GM12878 (cell line): Measurements from ENCODE around the gene HHIP. TPM values are rescaled to one million over a fixed set of nuclear protein-coding genes. Genes with fewer than 3 reads are reported as not detected.

Experiments
- ATAC-seq: fragments of 200-7000 bp; cut with Tn5 transposase; 3 replicates; pipeline ENCODE4 v1.9.1; 2020; ENCODE audit warnings: mild to moderate bottlenecking, moderate library complexity
- BruUV-seq: library from RNA; stranded (reverse); fragments of 400-500 nt; replicated peaks from 2 replicates; lab custom pipeline; 2021; lab: Mats Ljungman, UMichigan
- CTCF ChIA-PET: fragments of 300-600 bp; sonication (Branson Sonifier 250); formaldehyde crosslinking; extraction: SDS; loops from one replicate; lab custom pipeline; 2021; ENCODE audit warnings: inconsistent platforms; lab: Yijun Ruan, JAX
- POLR2A ChIA-PET: fragments of 350-600 bp; formaldehyde crosslinking; extraction: SDS; loops from one replicate; lab custom pipeline; 2021; ENCODE audit warnings: inconsistent platforms; lab: Charles Lee
- RAD21 ChIA-PET: fragments of 300-600 bp; sonication (Branson Sonifier 250); formaldehyde crosslinking; loops from one replicate; lab custom pipeline; 2023; ENCODE audit warnings: antibody characterized with exemption; ENCODE audit not compliant: unreplicated experiment; lab: Charles Lee
- SMC1A ChIA-PET: fragments of 300-600 bp; sonication (Branson Sonifier 250); formaldehyde crosslinking; loops from one replicate; lab custom pipeline; 2023; ENCODE audit not compliant: unreplicated experiment, uncharacterized antibody; lab: Charles Lee
- DNase-seq: peaks from one replicate; pipeline ENCODE4 v3.0.0-alpha.2; 2011; ENCODE audit warnings: low read depth, low spot score
- FAIRE-seq: peaks from 3 replicates; lab custom pipeline; 2011; peaks lifted over from hg19 to GRCh38; lab: Jason Lieb, UNC
- H2AFZ ChIP-seq: 2 replicates; pipeline ENCODE4 v1.6.0; 2011; ENCODE audit warnings: low read depth, low read length, control low read depth; ENCODE audit not compliant: control insufficient read depth
- H3K27ac ChIP-seq: 2 replicates; pipeline ENCODE4 v1.5.1; 2011; ENCODE audit warnings: control low read depth; ENCODE audit not compliant: control insufficient read depth, insufficient read depth
- H3K27me3 ChIP-seq, 2 experiments: replicated peaks in 1 of 2; 2 replicates each; pipeline versions ENCODE4 v1.6.0 to v1.6.1; 2011; ENCODE audit warnings: low read length in 1 of 2; ENCODE audit not compliant: control insufficient read depth in 2 of 2, insufficient read depth in 2 of 2
- H3K36me3 ChIP-seq, 2 experiments: 2 replicates each; pipeline ENCODE4 v1.5.1; 2011; ENCODE audit warnings: low read length in 1 of 2; ENCODE audit not compliant: control insufficient read depth in 2 of 2, insufficient read depth in 2 of 2
- H3K4me1 ChIP-seq: 2 replicates; pipeline ENCODE4 v1.6.1; 2011; ENCODE audit warnings: mild to moderate bottlenecking, low read length, moderate library complexity, mixed read lengths; ENCODE audit not compliant: control insufficient read depth, insufficient read depth
- H3K4me2 ChIP-seq: 2 replicates; pipeline ENCODE4 v1.6.0; 2011; ENCODE audit warnings: control low read depth; ENCODE audit not compliant: control insufficient read depth, insufficient read depth
- H3K4me3 ChIP-seq: fragments of 200-600 bp; sonication (generic); 2 replicates; pipeline ENCODE4 v1.5.1; 2016
- H3K79me2 ChIP-seq: 2 replicates; pipeline ENCODE4 v1.6.0; 2011; ENCODE audit warnings: low read length; ENCODE audit not compliant: control insufficient read depth, insufficient read depth
- H3K9ac ChIP-seq: 2 replicates; pipeline ENCODE4 v1.8.0; 2011; ENCODE audit warnings: low read length, control low read depth, mixed read lengths; ENCODE audit not compliant: control insufficient read depth, insufficient read depth
- H3K9me3 ChIP-seq: replicated peaks from 3 replicates; pipeline ENCODE4 v1.5.1; 2011; ENCODE audit warnings: mild to moderate bottlenecking, low read length; ENCODE audit not compliant: control insufficient read depth, insufficient read depth
- H4K20me1 ChIP-seq: 2 replicates; pipeline ENCODE4 v1.6.0; 2011; ENCODE audit not compliant: control insufficient read depth, insufficient read depth
- CBFB ChIP-seq: IDR thresholded peaks from 2 replicates; pipeline ENCODE4 v1.6.1; 2016; ENCODE audit warnings: antibody characterized with exemption, low read depth
- CEBPZ ChIP-seq: fragments of 150-350 bp; IDR thresholded peaks from 2 replicates; pipeline ENCODE4 v1.6.1; 2016; ENCODE audit warnings: low read depth, low read length
- DPF2 ChIP-seq: fragments of 450-650 bp; IDR thresholded peaks from 2 replicates; pipeline ENCODE4 v1.6.1; 2017; ENCODE audit warnings: mild to moderate bottlenecking
- IRF3 ChIP-seq: fragments of 450-650 bp; IDR thresholded peaks from 2 replicates; pipeline ENCODE4 v1.6.1; 2014; ENCODE audit warnings: mild to moderate bottlenecking
- JUND ChIP-seq: IDR thresholded peaks from 2 replicates; pipeline ENCODE4 v1.6.1; 2012; ENCODE audit warnings: low read depth, mild to moderate bottlenecking, low read length, improper control_type of control experiment, moderate library complexity
- LARP7 ChIP-seq: fragments of 450-650 bp; IDR thresholded peaks from 2 replicates; pipeline ENCODE4 v1.6.1; 2017; ENCODE audit warnings: mild to moderate bottlenecking
- NFYA ChIP-seq: IDR thresholded peaks from 2 replicates; pipeline ENCODE4 v1.6.1; 2011; ENCODE audit warnings: low read depth, mild to moderate bottlenecking, low read length, improper control_type of control experiment, borderline replicate concordance
- NFYB ChIP-seq: IDR thresholded peaks from 2 replicates; pipeline ENCODE4 v1.6.1; 2011; ENCODE audit warnings: low read depth, mild to moderate bottlenecking, low read length, improper control_type of control experiment, moderate library complexity; ENCODE audit not compliant: insufficient read depth
- NR2F1 ChIP-seq: fragments of 450-650 bp; conservative IDR thresholded peaks from 2 replicates; pipeline ENCODE4 v1.6.1; 2017; ENCODE audit warnings: mild to moderate bottlenecking
- PML ChIP-seq: IDR thresholded peaks from 2 replicates; pipeline ENCODE4 v1.6.1; 2012; ENCODE audit warnings: low read length, inconsistent platforms
- SMC3 ChIP-seq: IDR thresholded peaks from 2 replicates; pipeline ENCODE4 v1.6.1; 2011; ENCODE audit warnings: low read length, improper control_type of control experiment, borderline replicate concordance
- SP1 ChIP-seq: IDR thresholded peaks from one replicate; pipeline ENCODE4 v1.6.1; 2011; ENCODE audit warnings: low read depth, low read length
- ZBTB4 ChIP-seq: fragments of 450-650 bp; formaldehyde crosslinking; IDR thresholded peaks from 2 replicates; pipeline ENCODE4 v1.4.0; 2022; ENCODE audit warnings: mild to moderate bottlenecking, moderate library complexity
- WGBS: methylation state at CpG from one replicate; pipeline ENCODE4 v1.1.6; 2016; ENCODE audit warnings: low lambda C conversion rate; ENCODE audit not compliant: insufficient replicate concordance, insufficient coverage; ENCODE audit errors: missing lambda C conversion rate; 5-methylcytosine and 5-hydroxymethylcytosine counted together
- in situ Hi-C: fragments of 300-500 bp; cut with MboI; formaldehyde crosslinking; loops from 9 replicates; pipeline ENCODE4 v1.14.3; 2018; ENCODE audit warnings: mixed read lengths
- intact Hi-C: fragments of 100-400 bp; cut with micrococcal nuclease; formaldehyde crosslinking; loops from one replicate; pipeline ENCODE4 v1.14.2; 2022; ENCODE audit not compliant: unreplicated experiment
- polyA plus RNA-seq, 11 experiments: library from polyadenylated mRNA; depleted of rRNA in 4 of 11; unstranded in 6 of 11; stranded (reverse) in 5 of 11; fragments of >200 nt; fragmentation: Nextera tagmentation in 4 of 11; fragmentation: Illumina TruSeq in 1 of 11; extraction: Ambion mirVana in 4 of 11; extraction: Trizol in 1 of 11; gene quantifications; 1 replicate in 1 of 11; 2 replicates in 10 of 11; pipeline versions ENCODE4 v1.2.1 to v1.2.3, GENCODE V29; 2011 to 2016; ENCODE audit warnings: inconsistent platforms in 2 of 11, missing spikeins in 2 of 11, low read depth in 1 of 11
- total RNA-seq, 4 experiments: library from RNA; depleted of rRNA in 3 of 4; stranded (reverse); fragments of >200 nt in 3 of 4; fragmentation: Illumina TruSeq in 1 of 4; extraction: Trizol in 1 of 4; gene quantifications; 2 replicates each; pipeline versions ENCODE4 v1.2.1 to v1.2.3, GENCODE V29; 2013 to 2021

The HHIP gene
- total and polyA plus RNA-seq, 10 of the 15 experiments (the other 5 are each of a cell fraction or from before 2014, with no cell fraction given): 0.06 to 0.56 (median 0.24) TPM; not detected in 1

- in situ Hi-C loops: no loop called here
- 74% methylated on average over 19 of the region's 29 CpGs for WGBS
- TF ChIP-seq PML: no peak
- no peak for TF ChIP-seq ZBTB4 (CRISPR knock-in tag)
- TF ChIP-seq SMC3: no peak
- no peak for TF ChIP-seq IRF3
- TF ChIP-seq JUND: no peak
- TF ChIP-seq NR2F1: no peak
- TF ChIP-seq LARP7: no peak
- no peak for TF ChIP-seq CBFB
- no peak for TF ChIP-seq NFYB
- TF ChIP-seq DPF2: no peak
- TF ChIP-seq NFYA: no peak
- no peak for TF ChIP-seq CEBPZ
- TF ChIP-seq SP1: no peak
Measured at GRCh38 chr4:144645102-144645630, 790 bp upstream of the HHIP start.

More at GRCh38 chr4:144645102-144645630, 790 bp upstream of the HHIP start:
- intact Hi-C loops: loop anchor here (5.0 kb wide), 2 partner anchors 142 to 417 kb away; no protein-coding TSS in a partner anchor
- H3K9me3 ChIP-seq: no peaks in the 10 kb centered on the region
- BruUV-seq: no TSS peak
- no peaks in the 10 kb centered on the region for H3K79me2 ChIP-seq
- no peak overlapping the region for H2AFZ ChIP-seq
- no peaks in the 10 kb centered on the region for H3K36me3 ChIP-seq
- ChIA-PET SMC1A (interaction anchor here (0.8 to 1.6 kb wide), 2 partner anchors 11 to 97 kb away, joined by 3 read pairs; no protein-coding TSS in a partner anchor), RAD21 (interaction anchor here (1.2 kb wide), 1 partner anchor 97 kb away, joined by 3 read pairs; no protein-coding TSS in a partner anchor), POLR2A (no interaction called here), CTCF (interaction anchor here (1.1 to 1.6 kb wide), 2 partner anchors 9 to 33 kb away, joined by 5 to 6 read pairs; no protein-coding TSS in a partner anchor)
- H3K9ac ChIP-seq: no peak overlapping the region
- H3K27me3 ChIP-seq: peaks cover 3 to 17% of the 10 kb centered on the region in 2 experiments; a peak in 3 of 4 replicates
- FAIRE-seq: no peak
- no peaks in the 10 kb centered on the region for H4K20me1 ChIP-seq
- DNase-seq: no peak
- no peaks in the 10 kb centered on the region for H3K4me1 ChIP-seq
- no peak overlapping the region for H3K27ac ChIP-seq
- peak; percentile 10 for ATAC-seq
- no peak overlapping the region for H3K4me3 ChIP-seq
- H3K4me2 ChIP-seq: no peak overlapping the region
